ENCODE measurements around the gene GPATCH2L.

Gene GPATCH2L

GRCh38 chr14:76203086-76204001 lies 51.6 kb downstream of the GPATCH2L start:
- DNase-seq: no peak

- DNase-seq: no peak
Measured at GRCh38 chr14:76204461-76205230, 52.9 kb downstream of the GPATCH2L start.

- DNase-seq: no peak
Measured at GRCh38 chr14:76205708-76206107, 54.0 kb downstream of the GPATCH2L start.

DNA sequence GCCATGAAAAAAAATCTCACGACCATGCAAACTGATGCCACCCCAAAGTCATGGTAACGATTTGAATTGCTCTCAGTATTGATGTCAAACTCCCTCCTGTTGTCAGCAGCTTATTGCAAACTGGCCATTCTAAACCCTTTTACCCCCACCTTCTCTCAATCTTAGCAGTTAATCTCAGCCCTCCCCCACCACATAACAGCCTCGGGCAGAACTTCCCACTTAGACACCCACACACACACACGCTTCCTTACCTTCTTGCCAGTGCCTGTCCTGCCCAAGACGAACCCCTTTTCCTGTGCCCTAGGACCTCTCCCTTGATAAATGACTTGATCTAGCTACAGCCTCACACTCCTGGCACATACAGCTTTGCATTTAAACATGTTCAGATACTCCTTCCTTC lies 56.6 kb downstream of the GPATCH2L start:
- DNase-seq: no peak

DNA sequence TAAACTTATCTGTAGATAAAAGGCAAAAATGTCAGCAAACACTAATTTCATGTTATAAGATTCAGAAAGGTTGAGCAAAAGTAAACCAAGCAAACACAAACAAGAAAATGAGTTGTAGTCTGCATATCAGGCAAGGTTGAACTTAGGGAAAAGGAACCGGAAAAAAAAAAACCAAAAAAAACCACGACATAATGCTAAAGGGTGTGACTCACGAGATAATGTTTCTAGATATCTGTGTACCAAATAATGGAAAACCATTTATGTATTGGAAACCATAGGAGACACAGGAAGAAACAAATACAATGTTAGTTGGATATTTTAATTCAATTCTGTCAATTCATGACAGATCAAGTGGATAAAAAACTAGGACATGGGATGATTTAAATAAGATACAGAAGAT lies 60.5 kb downstream of the GPATCH2L start:
- DNase-seq: no peak

GRCh38 chr14:76217179-76217578 lies 65.5 kb downstream of the GPATCH2L start:
- no peak for DNase-seq

DNA sequence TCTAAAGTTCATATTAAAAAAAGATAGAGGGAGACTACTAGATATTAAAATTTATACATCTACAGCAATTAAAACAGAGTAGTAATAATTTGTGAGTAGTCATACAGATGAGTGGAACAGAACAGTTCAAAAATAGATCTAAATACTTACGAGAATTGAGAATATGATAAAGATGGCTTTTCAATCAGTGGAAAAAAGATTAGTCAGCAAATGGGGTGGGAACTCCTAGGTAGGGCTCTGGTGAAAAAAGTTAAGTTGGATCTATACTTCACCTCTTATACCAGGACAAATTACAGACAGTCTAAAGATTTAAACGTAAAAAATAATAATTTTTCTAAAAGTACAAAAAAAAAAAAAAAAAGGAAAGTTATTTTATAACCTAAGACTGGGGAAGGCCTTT lies 66.9 kb downstream of the GPATCH2L start:
- no peak for DNase-seq

DNA sequence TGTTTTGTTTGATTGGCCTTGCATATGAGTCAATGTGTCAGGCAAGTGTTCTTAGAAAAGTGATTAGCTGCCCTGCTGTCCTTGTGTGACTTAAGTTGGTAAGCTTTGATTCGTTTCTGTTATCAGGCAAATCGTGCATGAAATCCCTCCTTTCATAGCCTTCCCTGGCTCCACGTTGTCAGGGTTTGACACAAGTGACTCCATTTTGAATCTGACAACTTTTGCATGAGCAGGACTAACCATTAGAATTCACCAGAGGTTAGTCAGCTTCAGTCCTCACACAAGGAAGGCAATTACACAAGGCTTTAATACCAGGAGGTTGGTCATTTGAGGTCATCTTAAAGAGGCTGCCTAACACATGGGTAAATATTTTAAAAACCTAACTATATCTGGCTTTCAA lies 68.2 kb downstream of the GPATCH2L start:
- no peak for DNase-seq

DNA sequence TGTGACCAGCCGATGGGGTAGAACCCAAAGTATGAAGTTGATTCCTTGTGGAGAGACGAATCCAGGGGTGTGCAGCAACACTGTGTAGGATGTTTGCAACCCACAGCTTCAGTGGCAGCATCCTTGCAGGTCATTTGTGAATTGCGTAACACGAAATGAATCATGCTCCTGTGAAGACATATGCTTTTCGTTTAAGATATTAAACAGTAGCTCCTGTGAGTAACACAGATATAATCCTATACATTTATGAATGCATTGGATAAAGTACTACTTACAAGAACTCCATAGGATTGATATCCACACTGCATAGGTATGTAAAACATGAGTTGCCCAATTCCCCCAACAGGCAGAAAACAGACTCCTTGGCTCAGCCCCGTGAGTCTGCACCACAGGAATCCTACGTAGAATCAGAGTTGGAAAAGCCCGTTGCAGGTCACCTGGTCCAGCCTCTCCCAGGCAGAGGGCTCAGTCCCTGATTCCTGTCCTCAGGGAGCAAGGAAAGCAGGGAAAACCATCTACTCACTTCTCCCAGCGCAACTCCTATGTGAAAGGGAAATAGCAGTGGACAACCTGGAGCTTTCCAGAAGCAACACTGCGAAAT lies 75.8 kb downstream of the GPATCH2L start:
- DNase-seq: no peak

DNA sequence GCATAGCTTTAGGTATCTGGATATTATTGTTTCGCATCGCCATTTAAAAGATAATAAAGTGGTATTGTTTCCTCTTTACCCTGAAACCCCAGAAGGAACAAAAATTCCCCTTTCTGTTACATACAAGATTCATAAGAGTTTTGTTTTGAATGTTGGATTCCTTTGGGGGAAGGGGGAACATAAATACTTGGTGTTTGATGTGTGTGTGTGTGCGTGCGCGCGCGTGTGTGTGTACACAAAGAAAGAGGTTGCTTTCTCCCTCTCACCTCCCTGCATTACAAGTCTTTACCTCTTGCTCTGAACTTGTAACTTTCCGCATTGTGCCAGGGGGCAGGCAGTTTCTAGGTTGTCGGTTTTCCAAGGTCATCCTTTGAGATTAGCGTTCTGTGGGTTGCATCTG lies 76.4 kb downstream of the GPATCH2L start:
- DNase-seq: no peak

GRCh38 chr14:76232800-76233199 lies 81.1 kb downstream of the GPATCH2L start:
- no peak for DNase-seq

DNA sequence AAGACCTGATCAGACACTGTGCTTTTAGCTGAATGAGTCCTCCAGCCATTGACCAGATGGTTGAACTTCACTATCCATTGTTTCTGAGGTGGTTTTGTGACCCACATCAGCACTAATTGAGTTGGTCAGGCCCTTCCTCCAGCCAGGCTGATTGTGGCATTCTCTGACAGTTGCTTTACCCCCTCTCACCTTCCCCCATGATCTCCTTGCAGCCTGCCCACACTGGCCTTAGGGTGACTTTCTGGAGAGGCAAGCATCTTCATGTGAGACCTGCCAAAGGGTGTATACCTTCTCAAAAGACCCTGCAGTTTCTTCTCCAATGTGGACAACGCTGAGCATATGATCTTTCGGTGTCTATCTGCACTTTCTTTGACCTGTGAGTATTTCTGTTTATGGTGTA lies 83.9 kb downstream of the GPATCH2L start:
- no peak for DNase-seq

GRCh38 chr14:76236172-76237130 lies 84.7 kb downstream of the GPATCH2L start:
- DNase-seq: no peak

DNA sequence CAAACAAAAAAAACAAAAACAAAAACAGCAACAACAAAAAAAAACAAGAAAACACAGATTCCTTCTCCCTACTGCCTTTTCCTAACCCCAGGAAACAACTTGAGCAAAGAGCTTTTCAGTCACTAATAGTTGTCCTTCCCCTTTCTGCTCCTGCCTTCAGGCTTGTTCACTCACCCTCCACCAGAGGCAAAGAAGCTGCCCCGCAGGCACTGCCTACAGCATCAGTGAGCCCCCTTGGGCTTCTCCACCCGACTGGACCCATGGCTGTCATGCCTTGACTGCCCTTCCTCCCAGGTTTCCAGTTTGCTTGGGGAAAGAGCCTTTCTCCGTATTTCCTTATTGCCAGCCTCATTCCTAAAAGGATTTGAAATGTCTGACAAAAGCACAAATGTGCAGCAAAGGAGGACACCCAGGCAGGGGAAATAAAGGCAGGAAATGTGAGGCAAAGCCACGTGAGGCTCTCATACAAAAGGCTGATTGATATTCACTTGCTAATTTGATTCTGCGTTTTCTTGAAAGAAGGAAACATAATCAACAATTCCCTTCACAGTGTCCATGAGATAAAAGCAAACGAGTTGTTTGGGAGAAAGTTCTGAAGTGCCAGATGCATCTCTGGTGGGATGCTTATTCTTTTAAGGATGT lies 85.7 kb downstream of the GPATCH2L start:
- no peak for DNase-seq

- DNase-seq: no peak
Measured at GRCh38 chr14:76245097-76245496, 93.4 kb downstream of the GPATCH2L start.

DNA sequence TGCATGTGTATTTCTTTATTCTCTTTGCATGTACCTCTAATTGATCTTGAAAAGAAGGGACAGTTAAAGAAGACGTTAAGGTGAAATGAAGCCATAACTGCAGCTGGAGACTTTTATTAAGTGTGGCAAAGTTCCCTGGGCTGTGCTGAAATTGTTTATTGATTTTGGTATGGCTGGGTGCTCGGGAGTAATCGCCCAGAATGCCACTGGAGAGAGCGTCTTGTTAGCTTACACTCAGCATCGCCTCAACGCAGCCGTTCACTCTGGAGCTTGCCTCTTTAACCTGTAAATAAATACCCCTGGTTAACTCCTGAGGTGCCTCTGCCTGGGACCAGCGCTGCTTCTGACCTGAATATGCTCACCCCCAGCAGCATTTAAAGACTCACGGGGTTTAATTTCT lies 98.6 kb downstream of the GPATCH2L start:
- no peak for DNase-seq

GRCh38 chr14:76252471-76252870 lies 100.7 kb downstream of the GPATCH2L start:
- DNase-seq: no peak

DNA sequence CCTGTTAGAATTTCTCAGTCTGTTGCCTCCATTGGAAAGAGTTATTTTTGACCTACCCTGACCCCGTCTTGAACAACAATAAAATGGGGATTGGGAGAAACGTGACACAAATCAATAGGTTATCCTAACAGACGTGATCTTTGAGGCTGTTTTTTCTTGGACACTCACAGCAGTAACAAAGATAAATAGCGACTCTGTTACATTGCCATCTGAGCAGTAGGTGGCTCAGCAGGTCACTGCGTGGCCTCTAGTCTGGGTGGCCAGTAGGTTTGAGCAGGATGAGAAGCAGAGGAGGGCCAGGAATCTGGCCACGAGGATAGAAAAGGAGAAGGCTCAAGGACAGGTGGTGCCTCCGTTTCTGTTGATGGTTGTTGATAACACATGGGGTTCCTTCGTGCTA lies 101.4 kb downstream of the GPATCH2L start:
- no peak for DNase-seq

GRCh38 chr14:76256545-76256944 lies 104.8 kb downstream of the GPATCH2L start:
- no peak for DNase-seq

- no peak for DNase-seq
Measured at GRCh38 chr14:76257111-76257803, 105.5 kb downstream of the GPATCH2L start.

GRCh38 chr14:76257842-76258397 lies 106.2 kb downstream of the GPATCH2L start:
- DNase-seq: no peak

All from GF-D8 (cell line).